Duodenal mucosa (tissue), 2 donors: Measurements from ENCODE around the gene PAM.

Experiments
- H3K27ac ChIP-seq: one replicate; pipeline ENCODE4 v1.7.0; 2013; ENCODE audit warnings: low read depth, low read length
- H3K27me3 ChIP-seq, 2 donors: one replicate each; pipeline ENCODE4 v1.7.0; 2013; ENCODE audit warnings: low read length in 2 of 2, control low read depth in 1 of 2; ENCODE audit not compliant: insufficient read depth in 2 of 2, control insufficient read depth in 1 of 2
- H3K36me3 ChIP-seq, 2 donors: one replicate each; pipeline ENCODE4 v1.7.0; 2013; ENCODE audit warnings: low read length in 2 of 2, control low read depth in 1 of 2; ENCODE audit not compliant: insufficient read depth in 2 of 2, control insufficient read depth in 1 of 2
- H3K4me1 ChIP-seq, 2 donors: one replicate each; pipeline ENCODE4 v1.7.0; 2013; ENCODE audit warnings: low read length in 2 of 2, control low read depth in 1 of 2; ENCODE audit not compliant: insufficient read depth in 2 of 2, control insufficient read depth in 1 of 2
- H3K4me3 ChIP-seq, 2 donors: one replicate each; pipeline ENCODE4 v1.7.0; 2013; ENCODE audit warnings: low read length in 2 of 2, low read depth in 1 of 2
- H3K9ac ChIP-seq, 2 donors: one replicate each; pipeline ENCODE4 v1.7.0; 2013; ENCODE audit warnings: low read length in 2 of 2, low read depth in 1 of 2
- H3K9me3 ChIP-seq, 2 donors: one replicate each; pipeline ENCODE4 v1.7.0; 2013; ENCODE audit warnings: low read length in 2 of 2, control low read depth in 1 of 2; ENCODE audit not compliant: control insufficient read depth in 1 of 2

The PAM gene

DNA sequence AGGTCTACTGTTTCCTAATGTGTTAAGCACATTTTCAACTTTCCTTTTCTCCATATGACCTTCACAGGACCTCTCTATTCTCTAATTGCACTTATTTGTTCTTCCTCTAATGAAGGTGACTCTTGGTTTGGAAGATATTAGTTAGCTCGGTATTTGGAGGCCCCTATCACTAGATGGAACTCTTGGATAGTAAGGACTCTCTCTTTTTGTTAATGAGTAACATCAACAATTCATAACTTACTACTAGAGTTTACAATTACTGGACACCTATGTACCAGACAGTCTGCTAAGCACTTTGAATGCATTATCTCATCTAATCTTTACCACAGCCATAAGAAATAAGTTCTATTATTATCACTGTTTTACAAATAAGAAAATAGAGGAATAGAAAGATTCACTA is 23.4 kb upstream of the PAM start:
- H3K9ac ChIP-seq: no peak overlapping the region
- no peaks in the 10 kb centered on the region for H3K4me1 ChIP-seq
- no peak overlapping the region for H3K4me3 ChIP-seq
- H3K9me3 ChIP-seq: no peaks in the 10 kb centered on the region
- no peaks in the 10 kb centered on the region for H3K36me3 ChIP-seq
- peaks cover 0 to 4% of the 10 kb centered on the region in 2 donors for H3K27me3 ChIP-seq
- H3K27ac ChIP-seq: no peak overlapping the region

DNA sequence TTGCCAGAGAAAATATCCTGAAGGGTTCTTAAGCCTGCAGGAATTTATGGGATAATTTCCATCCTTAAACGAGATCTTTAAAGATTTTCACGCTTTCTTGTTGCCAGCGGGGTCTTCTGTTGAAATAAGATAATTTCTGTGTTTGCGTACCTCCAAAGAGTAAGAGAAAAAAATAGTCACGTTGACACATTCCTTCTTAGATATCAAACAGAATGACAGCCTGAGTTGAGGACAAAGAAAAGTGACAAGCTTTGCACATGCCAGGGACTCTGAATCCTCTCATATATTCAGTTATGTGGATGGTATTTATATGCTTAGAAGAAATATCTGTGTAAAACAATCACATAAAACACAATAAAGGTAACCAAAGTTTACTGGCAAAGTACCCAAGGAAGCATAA is 21.6 kb upstream of the PAM start:
- H3K36me3 ChIP-seq: no peaks in the 10 kb centered on the region
- H3K27ac ChIP-seq: no peak overlapping the region
- no peak overlapping the region for H3K9ac ChIP-seq
- H3K4me3 ChIP-seq: no peak overlapping the region
- H3K27me3 ChIP-seq: no peaks in the 10 kb centered on the region
- no peaks in the 10 kb centered on the region for H3K9me3 ChIP-seq
- no peaks in the 10 kb centered on the region for H3K4me1 ChIP-seq

DNA sequence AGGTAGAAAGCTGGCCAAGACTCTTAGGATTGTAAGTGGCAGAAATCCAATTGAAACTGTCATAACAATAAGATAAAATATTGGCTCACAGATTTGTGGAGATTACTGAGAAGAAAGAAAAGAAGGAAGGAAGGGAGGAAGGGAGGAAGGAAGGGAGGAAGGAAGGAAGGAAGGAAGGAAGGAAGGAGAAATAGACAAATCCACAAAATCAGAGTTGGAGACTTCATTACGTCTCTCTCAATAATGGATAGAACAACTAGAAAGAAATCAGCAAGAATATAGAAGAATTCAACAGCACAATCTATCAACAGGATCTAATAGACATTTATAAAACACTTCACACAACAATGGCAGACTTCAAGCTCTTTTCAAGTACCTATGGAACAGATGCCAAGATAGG is 17.9 kb upstream of the PAM start:
- peaks cover 0 to 9% of the 10 kb centered on the region in 2 donors for H3K4me1 ChIP-seq
- no peaks in the 10 kb centered on the region for H3K9me3 ChIP-seq
- no peak overlapping the region for H3K4me3 ChIP-seq
- no peak overlapping the region for H3K27ac ChIP-seq
- H3K36me3 ChIP-seq: no peaks in the 10 kb centered on the region
- no peaks in the 10 kb centered on the region for H3K27me3 ChIP-seq
- H3K9ac ChIP-seq: no peak overlapping the region

DNA sequence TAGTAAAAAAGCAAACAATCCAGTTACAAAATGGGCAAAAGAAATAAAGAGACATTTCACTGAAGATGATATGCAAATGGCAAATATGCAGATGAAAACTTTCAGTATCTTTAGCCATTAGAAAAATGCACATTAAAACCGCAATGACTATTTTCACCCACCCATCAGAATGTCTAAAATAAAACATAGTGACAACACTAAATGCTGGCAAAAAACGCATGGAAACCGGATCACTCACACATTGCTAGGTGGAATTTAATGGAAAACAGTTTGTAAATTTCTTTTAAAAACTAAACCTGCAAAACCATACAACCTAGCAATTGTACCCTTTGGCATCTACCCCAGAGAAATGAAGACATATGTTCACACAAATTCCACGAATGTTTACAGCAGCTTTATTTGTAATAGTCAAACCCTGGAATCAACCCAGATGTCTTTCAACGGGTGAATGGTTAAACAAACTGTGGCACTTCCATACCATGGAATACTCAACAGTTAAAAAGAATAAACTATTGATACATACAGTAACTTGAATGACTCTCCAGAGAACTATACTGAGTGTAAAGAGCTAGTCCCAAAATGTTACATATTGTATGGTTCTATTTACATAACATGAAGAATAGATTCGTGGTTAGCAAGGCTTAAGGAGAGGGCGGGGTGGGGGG is 17.2 kb upstream of the PAM start:
- Histone ChIP-seq H3K4me3 (no peak overlapping the region), H3K4me1 (peaks cover 0 to 9% of the 10 kb centered on the region in 2 donors), H3K9me3 (no peaks in the 10 kb centered on the region), H3K27ac (no peak overlapping the region), H3K36me3 (no peaks in the 10 kb centered on the region), H3K27me3 (no peaks in the 10 kb centered on the region), H3K9ac (no peak overlapping the region)

DNA sequence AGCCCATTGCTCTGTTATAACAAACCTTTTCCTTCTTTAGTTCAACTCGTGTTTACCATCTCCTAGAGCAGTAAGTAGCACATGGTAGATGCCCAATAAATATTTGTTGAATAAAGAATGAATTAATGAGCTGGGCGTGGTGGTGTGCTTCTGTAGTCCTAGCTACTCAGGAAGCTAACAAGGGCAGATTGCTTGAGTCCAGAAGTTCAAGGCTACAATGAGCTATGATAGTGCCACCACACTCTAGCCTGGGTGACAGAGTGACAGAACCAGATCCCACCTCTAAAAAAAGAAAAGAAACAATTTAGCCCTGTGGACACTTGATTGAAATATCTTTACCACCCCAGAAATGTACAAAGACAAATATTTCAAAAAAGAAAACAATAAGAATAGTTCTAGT is 14.6 kb upstream of the PAM start:
- Histone ChIP-seq H3K9me3 (no peaks in the 10 kb centered on the region), H3K27me3 (no peaks in the 10 kb centered on the region), H3K27ac (no peak overlapping the region), H3K4me3 (no peak overlapping the region), H3K4me1 (peaks cover 0 to 9% of the 10 kb centered on the region in 2 donors), H3K36me3 (no peaks in the 10 kb centered on the region), H3K9ac (no peak overlapping the region)

DNA sequence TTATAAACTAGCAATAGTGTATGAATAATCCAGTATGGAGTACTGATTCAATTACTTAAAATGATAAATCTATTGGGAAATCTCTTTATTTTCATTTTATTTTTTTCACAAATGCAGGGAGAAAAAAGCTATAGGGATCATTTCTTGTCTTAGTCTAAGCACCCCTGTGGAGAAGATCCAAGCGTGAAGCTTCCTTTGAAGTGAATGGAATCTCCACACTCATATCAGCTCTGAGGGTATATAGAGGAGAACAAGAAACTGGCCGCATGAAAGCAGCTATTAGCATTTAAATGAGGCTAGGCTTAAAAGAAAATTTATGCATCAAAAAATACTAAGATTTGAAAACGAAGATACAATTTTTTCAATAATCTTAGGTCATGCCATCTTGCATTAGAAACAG is 12.9 kb upstream of the PAM start:
- no peak overlapping the region for H3K27ac ChIP-seq
- H3K9me3 ChIP-seq: no peaks in the 10 kb centered on the region
- no peak overlapping the region for H3K9ac ChIP-seq
- H3K4me1 ChIP-seq: peaks cover 0 to 9% of the 10 kb centered on the region in 2 donors
- H3K36me3 ChIP-seq: no peaks in the 10 kb centered on the region
- H3K4me3 ChIP-seq: no peak overlapping the region
- no peaks in the 10 kb centered on the region for H3K27me3 ChIP-seq

DNA sequence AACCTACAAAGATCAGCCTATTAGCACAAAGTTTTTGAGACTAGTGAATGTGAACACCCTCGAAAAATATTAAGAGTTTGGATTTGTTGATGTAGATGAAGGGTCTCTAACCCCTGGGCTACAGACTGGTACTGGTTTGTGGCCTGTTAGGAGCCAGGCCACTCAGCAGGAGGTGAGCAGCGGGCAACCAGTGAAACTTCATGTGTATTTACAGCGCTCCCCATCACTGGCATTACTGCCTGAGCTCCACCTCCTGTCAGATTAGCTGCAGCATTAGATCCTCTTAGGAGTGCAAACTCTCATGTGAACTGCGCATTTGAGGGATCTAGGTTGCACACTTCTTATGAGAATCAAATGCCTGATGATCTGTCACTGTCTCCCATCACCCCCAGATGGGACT is 11.2 kb upstream of the PAM start:
- no peaks in the 10 kb centered on the region for H3K9me3 ChIP-seq
- peaks cover 0 to 9% of the 10 kb centered on the region in 2 donors for H3K4me1 ChIP-seq
- no peak overlapping the region for H3K9ac ChIP-seq
- no peak overlapping the region for H3K27ac ChIP-seq
- H3K36me3 ChIP-seq: no peaks in the 10 kb centered on the region
- no peaks in the 10 kb centered on the region for H3K27me3 ChIP-seq
- H3K4me3 ChIP-seq: no peak overlapping the region

DNA sequence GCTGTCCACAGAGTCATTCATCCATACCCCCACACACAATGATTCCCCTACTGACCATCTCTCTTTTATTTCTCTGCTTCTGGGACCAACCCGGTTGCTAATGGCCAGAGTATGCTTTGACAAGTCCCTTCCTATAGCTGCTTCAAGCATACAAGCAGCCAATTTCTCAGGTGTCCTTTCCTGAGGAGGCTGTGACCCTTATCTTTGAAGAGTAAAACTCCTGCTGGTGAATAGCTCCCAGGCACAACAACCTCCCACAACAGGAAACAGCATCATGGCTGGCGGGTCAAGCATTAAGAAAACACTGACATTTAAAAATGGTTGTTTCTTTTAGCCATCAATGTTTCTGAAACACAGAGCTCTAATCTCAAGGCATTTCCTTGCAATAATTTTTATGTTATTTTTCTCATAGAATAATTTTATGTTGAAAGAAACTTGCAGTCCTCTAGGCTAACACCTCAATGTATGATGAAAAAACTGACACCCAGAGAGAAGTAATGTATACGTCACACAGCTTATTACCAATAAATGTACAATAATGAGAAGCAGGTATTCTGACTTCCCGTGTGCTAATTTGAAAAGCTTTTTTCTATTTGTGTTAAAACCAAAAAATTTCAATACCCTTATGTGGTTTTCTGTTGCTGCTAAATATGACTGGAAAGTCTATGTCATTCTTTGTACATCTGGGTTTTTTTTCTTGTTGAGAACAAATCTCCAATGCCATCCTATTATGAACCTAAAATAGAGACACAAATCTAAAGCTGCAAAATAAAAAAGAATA is 7.5 kb upstream of the PAM start:
- H3K4me1 ChIP-seq: no peaks in the 10 kb centered on the region
- no peaks in the 10 kb centered on the region for H3K27me3 ChIP-seq
- H3K4me3 ChIP-seq: no peak overlapping the region
- H3K27ac ChIP-seq: no peak overlapping the region
- no peaks in the 10 kb centered on the region for H3K9me3 ChIP-seq
- no peaks in the 10 kb centered on the region for H3K36me3 ChIP-seq
- no peak overlapping the region for H3K9ac ChIP-seq

DNA sequence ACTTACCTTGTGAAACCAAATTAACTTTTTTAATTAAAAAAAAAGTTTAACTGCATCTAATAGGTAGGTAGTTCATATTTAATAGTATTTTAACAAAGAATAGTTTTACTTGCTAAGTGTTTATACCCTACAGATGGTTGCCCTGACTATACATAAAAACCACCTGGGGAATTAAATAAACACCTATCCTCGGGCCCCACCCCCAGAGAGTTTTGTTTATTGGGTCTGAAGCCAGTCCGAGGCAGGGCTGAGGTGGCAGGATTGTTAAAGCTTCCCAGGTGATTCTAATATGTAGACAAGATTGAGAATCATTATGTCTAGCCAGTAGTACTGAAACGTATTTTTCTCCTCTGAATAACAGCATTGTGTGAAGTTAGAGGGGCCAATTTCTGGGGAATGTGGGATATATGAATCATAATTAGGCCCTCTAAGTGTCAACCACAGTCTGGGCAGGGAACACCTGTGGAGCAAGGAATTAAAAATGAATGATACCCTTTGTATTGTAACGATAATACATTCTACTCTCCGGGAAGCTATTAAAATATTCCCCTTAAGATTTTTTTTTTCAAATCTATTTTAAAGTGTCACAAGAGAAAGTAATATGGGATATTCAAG is 5.6 kb upstream of the PAM start:
- no peak overlapping the region for H3K27ac ChIP-seq
- H3K36me3 ChIP-seq: no peaks in the 10 kb centered on the region
- no peak overlapping the region for H3K4me3 ChIP-seq
- peaks cover 2 to 8% of the 10 kb centered on the region in 2 donors for H3K27me3 ChIP-seq
- H3K9ac ChIP-seq: no peak overlapping the region
- H3K4me1 ChIP-seq: peaks cover 7 to 8% of the 10 kb centered on the region in 2 donors
- no peaks in the 10 kb centered on the region for H3K9me3 ChIP-seq

DNA sequence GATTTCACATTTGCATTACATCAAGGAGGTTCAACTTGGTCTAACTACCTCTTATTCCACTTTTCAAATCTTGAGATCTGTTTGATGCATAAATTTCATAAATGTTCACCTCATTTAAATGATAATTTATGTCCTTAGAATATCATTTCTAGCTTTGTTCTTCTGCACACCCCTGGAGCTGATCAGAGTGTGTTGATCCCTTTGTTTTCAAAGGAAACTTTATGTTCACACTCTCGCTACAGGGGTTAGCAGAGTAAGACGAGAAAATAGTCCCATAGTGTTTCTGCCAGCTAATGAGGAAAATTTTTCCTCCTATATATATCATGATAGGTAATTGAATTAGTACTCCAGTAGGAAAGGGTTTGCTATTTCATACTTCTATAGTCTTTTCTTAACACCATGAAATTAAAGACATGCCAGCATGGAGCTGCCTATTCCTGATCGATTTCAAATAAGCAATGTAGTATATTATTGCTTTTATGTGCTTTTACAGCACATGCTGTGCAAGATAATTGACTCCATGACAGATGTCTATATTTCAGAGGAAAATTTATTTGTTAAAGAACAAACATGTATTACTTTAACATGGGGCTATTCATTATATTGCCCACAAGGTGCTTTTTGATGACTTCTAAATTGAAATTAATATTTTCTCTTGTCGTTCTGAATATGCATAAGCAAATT is 4.8 kb upstream of the PAM start:
- peaks cover 2 to 8% of the 10 kb centered on the region in 2 donors for H3K27me3 ChIP-seq
- H3K9me3 ChIP-seq: no peaks in the 10 kb centered on the region
- peaks cover 8 to 10% of the 10 kb centered on the region in 2 donors for H3K4me1 ChIP-seq
- H3K4me3 ChIP-seq: no peak overlapping the region
- H3K36me3 ChIP-seq: no peaks in the 10 kb centered on the region
- no peak overlapping the region for H3K9ac ChIP-seq
- no peak overlapping the region for H3K27ac ChIP-seq
